Spleen (tissue), 11 donors: ENCODE data around the gene HCFC1R1. TPM values are rescaled to one million over a fixed set of nuclear protein-coding genes. Genes with fewer than 3 reads are reported as not detected.

Experiments used
- DNase-seq: peaks from one replicate; pipeline ENCODE4 v3.0.0-alpha.2; 2020
- H3K27ac ChIP-seq, 8 donors: fragments of 200-600 bp; sonication (generic) in 7 of 8; 1 replicate in 4 of 8; 2 replicates in 4 of 8; pipeline versions ENCODE4 v1.5.0 to v1.8.0; 2016 to 2021; ENCODE audit warnings: inconsistent platforms in 4 of 8, mild to moderate bottlenecking in 4 of 8, moderate library complexity in 1 of 8
- H3K27me3 ChIP-seq, 7 donors: fragments of 200-600 bp; sonication (generic) in 6 of 7; replicated peaks in 1 of 7; 1 replicate in 4 of 7; 2 replicates in 3 of 7; pipeline versions ENCODE4 v1.5.0 to v1.8.0; 2016 to 2021; ENCODE audit warnings: inconsistent platforms in 3 of 7, mild to moderate bottlenecking in 1 of 7
- H3K36me3 ChIP-seq, 6 donors: fragments of 200-600 bp; sonication (generic) in 5 of 6; 1 replicate in 4 of 6; 2 replicates in 2 of 6; pipeline versions ENCODE4 v1.5.0 to v1.8.0; 2016 to 2021; ENCODE audit warnings: inconsistent platforms in 2 of 6
- H3K4me1 ChIP-seq, 6 donors: fragments of 200-600 bp; sonication (generic) in 5 of 6; 1 replicate in 3 of 6; 2 replicates in 3 of 6; pipeline versions ENCODE4 v1.5.0 to v1.8.0; 2016 to 2021; ENCODE audit warnings: inconsistent platforms in 3 of 6
- H3K4me3 ChIP-seq, 8 donors: fragments of 200-600 bp; sonication (generic) in 7 of 8; 1 replicate in 4 of 8; 2 replicates in 4 of 8; pipeline versions ENCODE4 v1.5.0 to v1.8.0; 2016 to 2021; ENCODE audit warnings: inconsistent platforms in 4 of 8, mild to moderate bottlenecking in 4 of 8, moderate library complexity in 2 of 8
- H3K9me3 ChIP-seq, 8 donors: fragments of 200-600 bp; sonication (generic) in 7 of 8; 1 replicate in 4 of 8; 2 replicates in 4 of 8; pipeline versions ENCODE4 v1.5.0 to v1.8.0; 2016 to 2021; ENCODE audit warnings: inconsistent platforms in 4 of 8
- POLR2A ChIP-seq, 3 donors: fragments of 450-650 bp; IDR thresholded peaks; one replicate each; pipeline ENCODE4 v1.5.1; 2017; ENCODE audit warnings: antibody characterized with exemption in 3 of 3, mild to moderate bottlenecking in 1 of 3
- POLR2AphosphoS5 ChIP-seq, 3 donors: sonication (generic); formaldehyde crosslinking; IDR thresholded peaks; one replicate each; pipeline ENCODE4 v1.5.1; 2017; ENCODE audit warnings: antibody characterized with exemption in 3 of 3
- WGBS, 5 donors: extraction: QIAGEN DNeasy Blood & Tissue Kit in 3 of 5; methylation state at CpG; one replicate each; pipeline versions ENCODE4 v1.1.5 to v1.1.7; 2013 to 2018; 5-methylcytosine and 5-hydroxymethylcytosine counted together
- intact Hi-C: fragments of 100-400 bp; cut with DNase I; formaldehyde crosslinking; loops from one replicate; pipeline ENCODE4 v1.15.0; 2023; ENCODE audit warnings: low total_unique reads
- polyA plus RNA-seq, 3 donors: library from polyadenylated mRNA; stranded (reverse); fragments of 200-250 nt; gene quantifications; one replicate each; pipeline ENCODE4 v1.2.1, GENCODE V29; 2013
- total RNA-seq, 7 donors: library from RNA; depleted of rRNA in 3 of 7; stranded (reverse); fragments of >200 nt in 3 of 7; fragmentation: NEBNext Ultra II Directional in 4 of 7; extraction: Animal tissue kit (Norgen Biotek cat#: 25700) in 4 of 7; gene quantifications; one replicate each; pipeline versions ENCODE4 v1.1.0 to v1.2.1, GENCODE V29; 2016 to 2021
- TF ChIP-seq, protein P1 (sequence below), 11 experiments: fragments of 200-600 bp in 7 of 11; fragments of 450-650 bp in 4 of 11; sonication (generic) in 4 of 11; IDR thresholded peaks in 8 of 11; conservative IDR thresholded peaks in 3 of 11; 1 replicate in 7 of 11; 2 replicates in 4 of 11; pipeline versions ENCODE4 v1.4.0 to v1.8.0; 2016 to 2021; ENCODE audit warnings: antibody characterized with exemption in 11 of 11, inconsistent platforms in 4 of 11, mild to moderate bottlenecking in 1 of 11
- donor health status: healthy with polysubstance abuse.
- donor health status: DM: no; HTN: no; CAD: no; lungs with moderate emphysema.
- donor health status: DM: no; HTN: no; CAD: no.
- donor health status: Bipolar disorder and iron deficiency.
- donor health status: healthy.
- donor health status: DM: no; HTN: no; CAD: no.
- donor health status: DM: yes; HTN: yes; CAD: no.

HCFC1R1 gene
- total and polyA plus RNA-seq, 10 donors: 15.5 to 74.5 (median 27.2) TPM

DNA sequence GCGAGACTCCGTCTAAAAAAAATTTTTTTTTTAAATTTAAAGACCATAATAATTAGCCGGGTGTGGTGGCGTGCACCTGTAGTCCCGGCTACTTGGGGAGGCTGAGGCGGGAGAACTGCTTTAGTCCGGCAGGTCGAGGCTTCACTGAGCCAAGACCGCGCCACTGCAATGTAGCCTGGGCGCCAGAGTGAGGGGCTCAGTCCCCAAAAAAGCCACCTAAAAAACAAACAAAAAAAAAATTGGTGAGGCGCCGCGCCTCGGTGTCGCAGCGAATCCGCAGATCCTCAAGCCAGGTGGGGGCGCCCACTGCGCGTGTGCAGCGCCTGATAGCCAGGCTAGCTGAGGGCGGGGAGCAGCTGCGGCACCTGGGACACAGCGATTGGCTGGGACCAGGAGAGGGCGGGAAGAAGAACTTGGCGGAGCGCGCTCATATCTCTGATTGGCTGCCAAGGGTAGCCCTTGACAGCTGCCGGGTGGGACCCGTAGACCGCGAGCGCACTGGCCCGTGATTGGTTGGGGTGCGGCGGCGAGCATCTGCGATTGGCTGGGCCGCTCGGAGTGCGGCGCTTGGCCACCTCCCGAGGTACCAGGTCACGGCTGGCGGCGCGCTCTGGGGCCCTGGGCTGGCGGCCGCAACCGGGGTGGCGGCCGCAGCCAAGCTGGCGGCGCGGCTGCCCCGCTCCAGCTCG lies 20.0 kb downstream of the HCFC1R1 start:
- 8 to 15% (median 10%) methylated on average over 31 to 58 of the region's 58 CpGs for WGBS, 5 donors
- H3K27me3 ChIP-seq: peaks cover 0 to 51% (median 8%) of the 10 kb centered on the region in 7 donors
- TF ChIP-seq, protein P1, sequence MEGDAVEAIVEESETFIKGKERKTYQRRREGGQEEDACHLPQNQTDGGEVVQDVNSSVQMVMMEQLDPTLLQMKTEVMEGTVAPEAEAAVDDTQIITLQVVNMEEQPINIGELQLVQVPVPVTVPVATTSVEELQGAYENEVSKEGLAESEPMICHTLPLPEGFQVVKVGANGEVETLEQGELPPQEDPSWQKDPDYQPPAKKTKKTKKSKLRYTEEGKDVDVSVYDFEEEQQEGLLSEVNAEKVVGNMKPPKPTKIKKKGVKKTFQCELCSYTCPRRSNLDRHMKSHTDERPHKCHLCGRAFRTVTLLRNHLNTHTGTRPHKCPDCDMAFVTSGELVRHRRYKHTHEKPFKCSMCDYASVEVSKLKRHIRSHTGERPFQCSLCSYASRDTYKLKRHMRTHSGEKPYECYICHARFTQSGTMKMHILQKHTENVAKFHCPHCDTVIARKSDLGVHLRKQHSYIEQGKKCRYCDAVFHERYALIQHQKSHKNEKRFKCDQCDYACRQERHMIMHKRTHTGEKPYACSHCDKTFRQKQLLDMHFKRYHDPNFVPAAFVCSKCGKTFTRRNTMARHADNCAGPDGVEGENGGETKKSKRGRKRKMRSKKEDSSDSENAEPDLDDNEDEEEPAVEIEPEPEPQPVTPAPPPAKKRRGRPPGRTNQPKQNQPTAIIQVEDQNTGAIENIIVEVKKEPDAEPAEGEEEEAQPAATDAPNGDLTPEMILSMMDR (IDR thresholded peaks at IDR 0.05 in 8 of 11, conservative IDR thresholded peaks at IDR 0.05 in 3 of 11): peak; percentile 39 to 81 (median 63)
- TF ChIP-seq POLR2AphosphoS5 (IDR thresholded peaks at IDR 0.05) (peak; percentile 59 to 85 (median 78)), POLR2A (IDR thresholded peaks at IDR 0.05) (no peak)
- DNase-seq: peak; percentile 98
- H3K9me3 ChIP-seq: no peaks in the 10 kb centered on the region
- H3K4me3 ChIP-seq: peak overlapping the region in 7 of 8 donors; percentile 23 to 72 (median 35)
- peaks cover 18 to 51% (median 38%) of the 10 kb centered on the region in 6 donors for H3K4me1 ChIP-seq
- no peaks in the 10 kb centered on the region for H3K36me3 ChIP-seq
- peak overlapping the region in 3 of 8 donors; percentile 78 to 92 (median 84) for H3K27ac ChIP-seq
- intact Hi-C loops: no loop called here

DNA sequence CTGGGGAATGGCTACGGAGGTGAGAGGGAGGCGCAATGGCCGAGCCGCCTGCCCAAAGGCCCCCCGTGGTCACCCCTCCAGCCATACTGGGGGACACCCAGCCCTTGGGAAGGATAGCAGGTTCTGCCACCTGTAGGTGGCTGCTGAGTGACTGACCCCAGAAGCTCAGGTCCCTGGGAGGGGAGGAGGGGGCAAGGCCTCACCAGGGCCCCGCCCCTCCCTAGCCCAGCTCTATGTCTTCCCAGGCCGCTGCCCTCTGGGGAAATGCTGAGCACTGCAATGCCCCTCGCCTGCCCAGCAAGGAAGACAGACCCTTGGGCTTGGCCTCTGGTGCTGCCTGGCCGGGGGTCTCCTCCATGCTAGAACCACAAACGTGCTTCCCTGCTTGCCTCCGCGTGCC lies 22.4 kb downstream of the HCFC1R1 start:
- 67 to 87% (median 81%) methylated on average over 8 to 12 of the region's 12 CpGs for WGBS, 5 donors
- H3K4me1 ChIP-seq: peaks cover 0 to 27% (median 16%) of the 10 kb centered on the region in 6 donors
- no peak overlapping the region for H3K27ac ChIP-seq
- TF ChIP-seq POLR2A (IDR thresholded peaks at IDR 0.05) (no peak), POLR2AphosphoS5 (IDR thresholded peaks at IDR 0.05) (no peak)
- TF ChIP-seq, protein P1 (IDR thresholded peaks at IDR 0.05 in 8 of 11, conservative IDR thresholded peaks at IDR 0.05 in 3 of 11): no peak
- H3K4me3 ChIP-seq: no peak overlapping the region
- H3K27me3 ChIP-seq: peaks cover 0 to 42% (median 3%) of the 10 kb centered on the region in 7 donors
- no peaks in the 10 kb centered on the region for H3K9me3 ChIP-seq
- H3K36me3 ChIP-seq: no peaks in the 10 kb centered on the region
- intact Hi-C loops: no loop called here
- no peak for DNase-seq

DNA sequence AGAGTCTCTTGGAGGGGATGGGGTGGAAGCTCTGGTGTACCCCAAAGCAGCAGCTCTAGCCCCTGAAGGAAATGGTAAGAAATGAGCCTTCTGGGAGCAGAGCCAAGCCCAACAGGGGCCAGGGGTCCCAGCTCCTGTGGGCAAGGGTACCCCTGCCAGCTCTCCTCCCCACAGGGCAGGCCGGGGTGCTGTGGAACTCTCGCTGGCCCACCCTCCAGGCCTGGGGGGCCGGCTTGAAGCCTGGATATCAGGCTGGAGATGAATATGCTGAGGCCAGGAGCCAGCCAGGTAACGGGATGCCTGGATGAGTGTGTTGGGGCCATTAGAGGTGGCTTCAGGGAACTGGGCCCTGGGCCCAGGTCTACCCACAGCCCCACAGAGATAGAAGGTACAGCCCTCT lies 23.2 kb downstream of the HCFC1R1 start:
- intact Hi-C loops: no loop called here
- peaks cover 0 to 19% (median 12%) of the 10 kb centered on the region in 6 donors for H3K4me1 ChIP-seq
- TF ChIP-seq POLR2AphosphoS5 (IDR thresholded peaks at IDR 0.05) (no peak), POLR2A (IDR thresholded peaks at IDR 0.05) (no peak)
- TF ChIP-seq, protein P1 (IDR thresholded peaks at IDR 0.05 in 8 of 11, conservative IDR thresholded peaks at IDR 0.05 in 3 of 11): no peak
- H3K27me3 ChIP-seq: peaks cover 0 to 39% (median 0%) of the 10 kb centered on the region in 7 donors
- no peaks in the 10 kb centered on the region for H3K9me3 ChIP-seq
- DNase-seq: no peak
- no peaks in the 10 kb centered on the region for H3K36me3 ChIP-seq
- 76 to 92% (median 84%) methylated on average over 3 to 4 of the region's 4 CpGs for WGBS, 5 donors
- no peak overlapping the region for H3K4me3 ChIP-seq
- no peak overlapping the region for H3K27ac ChIP-seq

DNA sequence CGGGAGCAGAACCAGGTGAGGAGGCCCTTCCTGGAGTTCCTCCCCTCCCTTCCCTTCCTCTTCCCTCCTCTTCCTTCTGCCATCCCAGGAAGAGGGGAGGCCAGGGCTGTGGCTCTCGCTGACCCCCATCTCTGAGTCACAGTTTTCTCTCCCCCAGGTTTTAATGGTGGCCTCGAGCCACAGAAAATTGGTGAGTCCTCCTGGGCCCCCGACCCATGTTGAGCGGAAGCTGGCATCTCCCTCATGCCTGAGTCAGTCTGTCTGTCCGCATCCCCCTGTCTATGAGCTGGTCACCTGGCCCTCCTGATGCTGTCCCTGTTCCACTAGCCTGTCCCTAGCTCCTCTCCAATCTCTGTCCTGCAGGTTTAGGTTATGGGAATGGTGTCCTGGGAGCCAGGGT lies 23.8 kb downstream of the HCFC1R1 start:
- TF ChIP-seq POLR2AphosphoS5 (IDR thresholded peaks at IDR 0.05): no peak
- TF ChIP-seq POLR2A (IDR thresholded peaks at IDR 0.05): no peak
- TF ChIP-seq, protein P1 (IDR thresholded peaks at IDR 0.05 in 8 of 11, conservative IDR thresholded peaks at IDR 0.05 in 3 of 11): no peak
- no peak overlapping the region for H3K27ac ChIP-seq
- intact Hi-C loops: no loop called here
- peaks cover 0 to 36% (median 0%) of the 10 kb centered on the region in 7 donors for H3K27me3 ChIP-seq
- no peaks in the 10 kb centered on the region for H3K9me3 ChIP-seq
- peaks cover 0 to 13% (median 9%) of the 10 kb centered on the region in 6 donors for H3K4me1 ChIP-seq
- no peaks in the 10 kb centered on the region for H3K36me3 ChIP-seq
- no peak overlapping the region for H3K4me3 ChIP-seq
- WGBS, 5 donors: 77 to 87% (median 80%) methylated on average over 6 of the region's 6 CpGs
- DNase-seq: no peak
